ENCODE results near the gene PCDH1.

DNA sequence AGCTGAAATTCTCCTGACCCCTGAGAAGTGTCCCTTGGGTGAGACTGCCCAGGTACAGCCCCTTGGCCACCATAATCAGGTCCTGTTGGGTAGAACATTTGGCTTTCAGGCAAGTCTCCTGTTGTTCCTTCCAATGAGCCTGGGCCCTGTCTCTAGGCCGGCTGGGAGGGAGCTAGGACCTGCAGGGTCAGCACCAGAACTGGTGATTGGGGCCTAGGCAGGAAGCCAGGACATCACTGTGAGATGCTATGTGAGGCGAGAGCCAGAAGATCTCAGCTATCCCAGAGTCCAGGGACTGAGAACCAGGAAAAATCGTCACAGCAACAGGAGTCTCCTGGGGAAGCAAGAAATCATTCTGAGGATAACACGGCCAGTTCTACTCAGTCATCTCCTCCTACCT lies 51.5 kb downstream of the PCDH1 start:
- TF ChIP-seq, protein P1, sequence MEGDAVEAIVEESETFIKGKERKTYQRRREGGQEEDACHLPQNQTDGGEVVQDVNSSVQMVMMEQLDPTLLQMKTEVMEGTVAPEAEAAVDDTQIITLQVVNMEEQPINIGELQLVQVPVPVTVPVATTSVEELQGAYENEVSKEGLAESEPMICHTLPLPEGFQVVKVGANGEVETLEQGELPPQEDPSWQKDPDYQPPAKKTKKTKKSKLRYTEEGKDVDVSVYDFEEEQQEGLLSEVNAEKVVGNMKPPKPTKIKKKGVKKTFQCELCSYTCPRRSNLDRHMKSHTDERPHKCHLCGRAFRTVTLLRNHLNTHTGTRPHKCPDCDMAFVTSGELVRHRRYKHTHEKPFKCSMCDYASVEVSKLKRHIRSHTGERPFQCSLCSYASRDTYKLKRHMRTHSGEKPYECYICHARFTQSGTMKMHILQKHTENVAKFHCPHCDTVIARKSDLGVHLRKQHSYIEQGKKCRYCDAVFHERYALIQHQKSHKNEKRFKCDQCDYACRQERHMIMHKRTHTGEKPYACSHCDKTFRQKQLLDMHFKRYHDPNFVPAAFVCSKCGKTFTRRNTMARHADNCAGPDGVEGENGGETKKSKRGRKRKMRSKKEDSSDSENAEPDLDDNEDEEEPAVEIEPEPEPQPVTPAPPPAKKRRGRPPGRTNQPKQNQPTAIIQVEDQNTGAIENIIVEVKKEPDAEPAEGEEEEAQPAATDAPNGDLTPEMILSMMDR (IDR thresholded peaks at IDR 0.05) = no peak
- TF ChIP-seq POLR2A (IDR thresholded peaks at IDR 0.05) = no peak

Measured in right lobe of liver (tissue), 4 donors.